Common myeloid progenitor, CD34-positive (primary cell): ENCODE measurements around the gene APOO.

Experiments used
- CTCF ChIA-PET: fragments of 350-600 bp; sonication (Branson Sonifier 250); formaldehyde crosslinking; loops from one replicate; lab custom pipeline; 2021; ENCODE audit warnings: antibody characterized with exemption; lab: Charles Lee
- POLR2A ChIA-PET: fragments of 350-600 bp; sonication (Branson Sonifier 250); formaldehyde crosslinking; loops from one replicate; lab custom pipeline; 2021; ENCODE audit warnings: antibody characterized with exemption; lab: Charles Lee
- DNase-seq, 3 donors: peaks; one replicate each; pipeline versions ENCODE4 v3.0.0 to v3.0.0-alpha.2; 2013
- H3K27ac ChIP-seq, 2 experiments: 1 replicate in 1 of 2; 2 replicates in 1 of 2; pipeline ENCODE4 v1.7.0; 2013; ENCODE audit warnings: inconsistent platforms in 2 of 2, low read length in 2 of 2, mild to moderate bottlenecking in 2 of 2, low read depth in 1 of 2, moderate library complexity in 1 of 2; ENCODE audit not compliant: severe bottlenecking in 2 of 2, insufficient read depth in 1 of 2, poor library complexity in 1 of 2
- H3K27me3 ChIP-seq, 5 experiments: replicated peaks in 2 of 5; 1 replicate in 3 of 5; 2 replicates in 2 of 5; pipeline versions ENCODE4 v1.6.1 to v1.7.0; 2013; ENCODE audit warnings: low read length in 4 of 5, mild to moderate bottlenecking in 2 of 5, moderate library complexity in 2 of 5, inconsistent platforms in 1 of 5; ENCODE audit not compliant: insufficient read depth in 5 of 5, control insufficient read depth in 4 of 5
- H3K36me3 ChIP-seq, 4 experiments: 1 replicate in 2 of 4; 2 replicates in 2 of 4; pipeline versions ENCODE4 v1.6.1 to v1.7.0; 2013; ENCODE audit warnings: low read length in 3 of 4, control low read depth in 1 of 4, mild to moderate bottlenecking in 1 of 4; ENCODE audit not compliant: control insufficient read depth in 4 of 4, insufficient read depth in 4 of 4
- H3K4me1 ChIP-seq, 4 experiments: 1 replicate in 3 of 4; 2 replicates in 1 of 4; pipeline versions ENCODE4 v1.6.1 to v1.7.1; 2013; ENCODE audit warnings: low read length in 3 of 4, mild to moderate bottlenecking in 3 of 4, control low read depth in 1 of 4, inconsistent platforms in 1 of 4, moderate library complexity in 1 of 4; ENCODE audit not compliant: control insufficient read depth in 4 of 4, insufficient read depth in 4 of 4; ENCODE audit errors: control extremely low read depth in 1 of 4
- H3K4me3 ChIP-seq, 7 experiments: 1 replicate in 4 of 7; 2 replicates in 3 of 7; pipeline versions ENCODE4 v1.5.1 to v1.7.0; 2013; ENCODE audit warnings: mild to moderate bottlenecking in 7 of 7, low read length in 6 of 7, moderate library complexity in 6 of 7, inconsistent platforms in 2 of 7, low read depth in 2 of 7, control low read depth in 1 of 7; ENCODE audit not compliant: insufficient read depth in 4 of 7, control insufficient read depth in 1 of 7; ENCODE audit errors: extremely low read depth in 1 of 7
- H3K9me3 ChIP-seq, 5 experiments: 1 replicate in 4 of 5; 2 replicates in 1 of 5; pipeline versions ENCODE4 v1.6.1 to v1.7.1; 2013; ENCODE audit warnings: low read length in 4 of 5, mild to moderate bottlenecking in 2 of 5, inconsistent platforms in 1 of 5, low read depth in 1 of 5, moderate library complexity in 1 of 5; ENCODE audit not compliant: control insufficient read depth in 4 of 5, insufficient read depth in 2 of 5; ENCODE audit errors: control extremely low read depth in 1 of 5
- WGBS: methylation state at CpG from one replicate; pipeline ENCODE4 v1.1.5; 2013; ENCODE audit not compliant: insufficient coverage; 5-methylcytosine and 5-hydroxymethylcytosine counted together

APOO gene

DNA sequence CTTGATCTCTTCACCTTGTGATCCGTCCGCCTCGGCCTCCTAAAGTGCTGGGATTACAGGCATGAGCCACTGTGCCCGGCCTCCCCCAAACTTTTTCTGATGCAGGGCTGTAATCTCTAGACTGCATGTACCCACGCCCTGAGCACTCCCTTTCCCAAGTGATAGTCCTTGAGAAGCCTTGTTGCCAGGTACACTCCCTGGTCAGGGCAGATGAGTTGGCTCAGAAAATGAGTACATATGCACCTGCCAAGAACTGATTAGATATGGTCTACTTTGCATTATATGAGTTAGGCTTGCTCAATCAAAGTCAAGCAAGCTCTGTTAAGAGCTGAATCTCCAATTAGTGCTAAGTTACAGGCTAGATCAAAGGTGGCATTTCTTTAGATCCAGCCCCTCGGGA lies 20.3 kb downstream of the APOO start:
- CTCF ChIA-PET: no interaction called here
- H3K4me1 ChIP-seq: peaks cover 0 to 9% (median 2%) of the 10 kb centered on the region in 4 experiments
- no peak for DNase-seq
- 96% methylated on average over 6 of the region's 6 CpGs for WGBS
- H3K27ac ChIP-seq: no peak overlapping the region
- POLR2A ChIA-PET: interaction anchor here (0.9 kb wide), 1 partner anchor 105 kb away, joined by 6 read pairs; the partner anchor contains the start of gene SAT1
- H3K27me3 ChIP-seq: peaks cover 0 to 6% (median 0%) of the 10 kb centered on the region in 5 experiments
- no peaks in the 10 kb centered on the region for H3K36me3 ChIP-seq
- no peak overlapping the region for H3K4me3 ChIP-seq
- H3K9me3 ChIP-seq: no peaks in the 10 kb centered on the region

DNA sequence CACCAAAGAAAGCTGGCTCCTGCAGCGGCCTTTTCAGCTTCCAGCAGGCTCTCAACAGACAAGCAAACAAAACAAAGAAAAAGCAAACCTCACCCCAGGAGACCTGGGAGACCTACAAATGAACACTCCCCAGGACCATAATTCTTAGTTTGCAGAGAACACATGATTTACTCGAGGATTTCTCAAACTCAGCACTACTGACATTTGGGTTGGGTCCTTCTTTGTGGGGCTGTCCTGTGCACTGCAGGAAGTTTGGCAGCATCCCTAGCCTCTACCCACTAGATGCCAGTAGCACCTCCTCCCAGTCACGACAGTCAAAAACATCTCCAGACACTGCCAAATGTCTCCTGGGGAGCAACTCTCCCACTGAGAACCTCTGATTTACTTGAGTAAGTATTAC lies 21.9 kb downstream of the APOO start:
- Histone ChIP-seq H3K4me1 (peaks cover 0 to 9% (median 2%) of the 10 kb centered on the region in 4 experiments), H3K27me3 (peaks cover 0 to 6% (median 0%) of the 10 kb centered on the region in 5 experiments), H3K27ac (no peak overlapping the region), H3K9me3 (no peaks in the 10 kb centered on the region), H3K36me3 (no peaks in the 10 kb centered on the region), H3K4me3 (no peak overlapping the region)
- POLR2A ChIA-PET: no interaction called here
- CTCF ChIA-PET: interaction anchor here (2.6 kb wide), 1 partner anchor 16 kb away, joined by 9 read pairs; no protein-coding TSS in a partner anchor
- WGBS: 100% methylated on average over 1 of the region's 3 CpGs
- no peak for DNase-seq

DNA sequence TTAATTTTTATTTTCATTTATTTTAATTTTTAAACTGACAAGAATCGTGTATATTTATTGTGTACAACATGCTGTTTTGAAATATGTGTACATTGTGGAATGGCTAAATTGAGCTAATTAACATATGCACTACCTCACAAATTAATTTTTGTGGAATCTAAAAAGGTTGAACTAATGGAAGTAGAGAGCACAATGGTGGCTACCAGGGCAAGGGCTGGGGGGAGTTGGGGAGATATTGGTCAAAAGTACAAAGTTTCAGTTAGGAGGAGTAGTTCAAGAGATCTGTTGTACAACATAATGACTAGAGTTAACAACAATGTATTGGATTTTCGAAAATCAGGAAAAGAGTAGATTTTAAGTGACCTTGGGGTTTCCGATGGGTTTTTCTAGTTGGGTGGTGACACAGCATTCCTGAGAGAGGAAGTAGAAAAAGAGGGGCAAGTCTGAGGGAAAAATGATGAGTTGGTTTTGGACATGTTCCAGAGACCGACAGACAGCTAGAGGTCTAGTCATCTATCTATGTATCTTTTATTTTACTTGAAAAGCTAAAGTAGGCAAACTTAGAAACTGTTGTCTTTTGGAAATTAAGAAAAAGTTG lies 23.2 kb downstream of the APOO start:
- 33% methylated on average over 1 of the region's 4 CpGs for WGBS

DNA sequence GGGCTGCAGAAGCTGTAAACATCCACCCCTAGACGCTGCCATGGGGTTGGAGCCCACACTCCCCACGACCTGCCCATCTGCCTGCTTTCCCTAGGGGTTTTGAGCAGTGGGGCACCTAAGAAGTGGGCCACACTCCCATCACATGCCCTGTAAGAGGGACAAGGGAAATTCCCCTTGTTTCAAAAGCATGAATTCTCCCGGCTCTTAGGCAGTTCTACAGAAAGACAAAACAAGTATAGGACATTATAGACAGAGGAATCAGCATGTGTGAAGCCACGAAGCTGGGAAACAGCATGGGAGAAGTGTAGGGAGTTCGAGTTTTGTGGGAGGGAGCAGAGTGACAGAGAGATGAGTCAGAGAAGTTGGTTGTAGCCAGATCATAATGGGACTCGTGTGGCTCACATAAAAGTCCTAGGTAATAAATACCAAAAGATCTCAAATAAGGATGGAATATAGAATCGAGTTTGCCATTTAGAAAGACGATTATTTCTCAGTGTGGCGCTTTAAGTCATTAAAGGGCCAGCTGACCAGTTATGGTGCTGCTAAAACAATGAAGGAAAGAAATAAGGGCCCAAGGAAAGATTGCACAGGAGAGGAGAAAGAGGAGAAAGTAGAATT lies 23.9 kb downstream of the APOO start:
- H3K27me3 ChIP-seq: peaks cover 0 to 6% (median 0%) of the 10 kb centered on the region in 5 experiments
- no peaks in the 10 kb centered on the region for H3K36me3 ChIP-seq
- ChIA-PET CTCF (interaction anchor here (2.6 kb wide), 1 partner anchor 18 kb away, joined by 9 read pairs; no protein-coding TSS in a partner anchor), POLR2A (no interaction called here)
- WGBS: 73% methylated on average over 7 of the region's 9 CpGs
- no peak overlapping the region for H3K4me3 ChIP-seq
- peak overlapping the region in 1 of 2 experiments; percentile 40 for H3K27ac ChIP-seq
- H3K9me3 ChIP-seq: no peaks in the 10 kb centered on the region
- DNase-seq: no peak
- H3K4me1 ChIP-seq: peaks cover 0 to 9% (median 2%) of the 10 kb centered on the region in 4 experiments

More for the DNA sequence above, 23.2 kb downstream of the APOO start:
- Histone ChIP-seq H3K27me3 (peaks cover 0 to 6% (median 0%) of the 10 kb centered on the region in 5 experiments), H3K4me3 (no peak overlapping the region), H3K4me1 (peaks cover 0 to 9% (median 2%) of the 10 kb centered on the region in 4 experiments), H3K9me3 (no peaks in the 10 kb centered on the region), H3K27ac (peak overlapping the region in 1 of 2 experiments; percentile 40), H3K36me3 (no peaks in the 10 kb centered on the region)
- peak in 2 of 3 donors; percentile 23 for DNase-seq
- POLR2A ChIA-PET: no interaction called here
- CTCF ChIA-PET: interaction anchor here (2.6 kb wide), 1 partner anchor 17 kb away, joined by 9 read pairs; no protein-coding TSS in a partner anchor

DNA sequence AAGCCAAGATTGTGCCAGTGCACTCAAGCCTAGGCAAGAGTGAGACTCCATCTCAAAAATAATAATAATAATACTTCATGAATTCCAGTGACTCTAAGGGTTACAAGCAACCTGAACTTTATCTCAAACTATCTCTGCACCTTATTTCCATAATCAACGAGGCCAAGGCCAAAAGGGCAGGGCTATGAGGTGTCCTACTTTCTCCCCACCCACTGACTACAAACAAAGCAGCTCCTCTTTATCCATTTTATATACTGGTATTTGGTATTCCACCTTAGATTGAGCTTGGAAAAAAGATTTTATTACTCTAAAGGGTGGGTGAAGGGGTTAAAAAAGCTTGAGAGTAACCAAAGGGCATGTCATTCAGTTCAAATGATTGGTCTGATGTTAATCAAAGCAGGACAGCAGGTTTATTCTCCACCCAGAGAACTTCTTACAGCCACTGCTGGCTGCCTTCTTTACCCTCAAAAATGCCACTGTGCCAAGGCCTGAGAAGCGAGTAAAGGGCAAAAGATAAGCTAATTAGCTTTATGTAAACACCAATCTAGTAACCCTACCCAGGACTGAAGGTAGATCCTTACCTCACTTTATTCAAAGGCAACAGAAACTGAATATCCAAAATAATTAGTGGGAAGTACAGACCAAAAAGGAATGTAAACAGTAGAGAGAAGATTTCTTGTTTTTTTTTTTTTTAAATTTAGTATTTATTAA lies 28.2 kb downstream of the APOO start:
- Histone ChIP-seq H3K4me1 (peaks cover 0 to 4% (median under 1%) of the 10 kb centered on the region in 4 experiments), H3K27ac (no peak overlapping the region), H3K27me3 (peaks cover 0 to 12% (median 0%) of the 10 kb centered on the region in 5 experiments), H3K36me3 (no peaks in the 10 kb centered on the region), H3K4me3 (no peak overlapping the region), H3K9me3 (no peaks in the 10 kb centered on the region)
- no CpG with 5 or more reads among the region's 2 CpGs for WGBS
- no peak for DNase-seq
- ChIA-PET CTCF (no interaction called here), POLR2A (no interaction called here)

DNA sequence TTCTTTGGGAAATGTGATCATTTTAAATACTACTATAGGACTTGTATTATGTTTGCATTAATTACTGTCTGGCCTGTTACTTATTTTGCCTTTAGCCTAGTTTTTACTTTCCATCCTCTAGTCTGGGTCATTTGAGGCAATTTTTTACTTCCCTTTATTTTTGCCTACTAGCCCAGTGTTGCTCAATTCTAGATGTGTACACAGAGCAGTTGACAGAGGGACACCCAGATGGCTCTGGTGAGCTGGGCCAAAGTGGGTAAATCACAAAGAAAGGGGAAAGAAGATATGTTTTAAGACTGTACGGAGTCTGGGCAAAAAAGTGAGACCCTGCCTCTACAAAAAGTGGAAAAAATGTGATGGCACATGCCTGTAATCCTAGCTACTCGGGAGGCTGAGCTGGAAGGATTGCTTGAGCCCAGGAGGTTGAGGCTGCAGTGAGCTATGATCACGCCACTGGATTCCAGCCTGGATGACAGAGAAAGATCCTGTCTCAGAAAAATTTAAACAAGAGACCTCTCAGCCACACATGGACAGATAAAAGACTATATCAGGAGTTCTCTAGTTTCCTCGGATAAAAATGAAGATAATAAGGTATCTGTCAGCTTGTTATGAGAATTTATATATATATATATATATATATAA lies 35.7 kb downstream of the APOO start:
- H3K27ac ChIP-seq: no peak overlapping the region
- H3K36me3 ChIP-seq: no peaks in the 10 kb centered on the region
- CTCF ChIA-PET: no interaction called here
- H3K9me3 ChIP-seq: no peaks in the 10 kb centered on the region
- DNase-seq: peak; percentile 6 to 65 (median 59)
- peaks cover 0 to 8% (median 2%) of the 10 kb centered on the region in 4 experiments for H3K4me1 ChIP-seq
- H3K27me3 ChIP-seq: peaks cover 0 to 3% (median 0%) of the 10 kb centered on the region in 5 experiments
- 75% methylated on average over 3 of the region's 4 CpGs for WGBS
- POLR2A ChIA-PET: no interaction called here
- no peak overlapping the region for H3K4me3 ChIP-seq
